Ovary (tissue), 10 donors: ENCODE data around the gene RBBP7. TPM values are rescaled to one million over a fixed set of nuclear protein-coding genes. Genes with fewer than 3 reads are reported as not detected.
A peak's percentile ranks its signal among the peaks of the same experiment; 100 is the strongest.

Experiments used
- DNase-seq, 5 donors: peaks; one replicate each; pipeline ENCODE4 v3.0.0-alpha.2; 2019 to 2020
- H3K27ac ChIP-seq, 2 donors: fragments of 200-600 bp; one replicate each; pipeline versions ENCODE4 v1.5.1 to v1.8.0; 2019 to 2022
- H3K27me3 ChIP-seq: fragments of 200-600 bp; one replicate; pipeline ENCODE4 v1.8.0; 2022
- H3K36me3 ChIP-seq: fragments of 200-600 bp; sonication (generic); one replicate; pipeline ENCODE4 v1.5.1; 2019
- H3K4me1 ChIP-seq: one replicate; pipeline ENCODE4 v1.8.1; 2013; ENCODE audit warnings: mild to moderate bottlenecking, moderate library complexity; ENCODE audit not compliant: insufficient read depth
- H3K4me3 ChIP-seq: fragments of 200-600 bp; sonication (generic); one replicate; pipeline ENCODE4 v1.5.1; 2017
- H3K9me3 ChIP-seq, 2 donors: fragments of 200-600 bp in 1 of 2; sonication (generic) in 1 of 2; one replicate each; pipeline versions ENCODE4 v1.5.1 to v1.8.1; 2013 to 2019; ENCODE audit warnings: mild to moderate bottlenecking in 1 of 2, moderate library complexity in 1 of 2
- EP300 ChIP-seq: sonication (generic); formaldehyde crosslinking; IDR thresholded peaks from one replicate; pipeline ENCODE4 v1.6.1; 2017; ENCODE audit warnings: antibody characterized with exemption
- POLR2A ChIP-seq: fragments of 450-650 bp; IDR thresholded peaks from one replicate; pipeline ENCODE4 v1.6.1; 2017; ENCODE audit warnings: antibody characterized with exemption, mild to moderate bottlenecking, moderate library complexity
- WGBS, 3 donors: extraction: QIAGEN DNeasy Blood & Tissue Kit in 1 of 3; methylation state at CpG; one replicate each; pipeline versions ENCODE4 v1.1.5 to v1.1.7; 2013 to 2017; 5-methylcytosine and 5-hydroxymethylcytosine counted together
- intact Hi-C, 4 donors: fragments of 100-400 bp; cut with DNase I; formaldehyde crosslinking; loops; one replicate each; pipeline versions ENCODE4 v1.11.0 to v1.15.1; 2022 to 2023
- long read RNA-seq, 3 donors: library from polyadenylated mRNA in 2 of 3; unstranded in 2 of 3; transcript quantifications; one replicate each; pipeline ENCODE4 v2.0.0 and lab custom pipeline, GENCODE V29; 2021 to 2026
- polyA plus RNA-seq, 2 donors: library from polyadenylated mRNA; stranded (reverse); fragments of 200-250 nt in 1 of 2; fragments of 350-450 nt in 1 of 2; fragmentation: Illumina TruSeq in 1 of 2; extraction: RNeasy Lipid Tissue Mini Kit (QIAGEN cat#74804) in 1 of 2; gene quantifications; one replicate each; pipeline ENCODE4 v1.2.3, GENCODE V29; 2013 to 2014
- total RNA-seq, 7 donors: library from RNA; depleted of rRNA in 2 of 7; stranded (reverse); fragments of >200 nt in 2 of 7; fragmentation: NEBNext Ultra II Directional in 3 of 7; extraction: Animal tissue kit (Norgen Biotek cat#: 25700) in 3 of 7; gene quantifications; one replicate each; pipeline versions ENCODE4 v1.1.0 to v1.2.4, GENCODE V29; 2016 to 2023
- TF ChIP-seq, protein P1 (sequence below), 3 donors: fragments of 450-650 bp in 2 of 3; fragments of 200-600 bp in 1 of 3; IDR thresholded peaks; one replicate each; pipeline versions ENCODE4 v1.5.1 to v1.8.0; 2016 to 2022; ENCODE audit warnings: antibody characterized with exemption in 3 of 3, mild to moderate bottlenecking in 1 of 3
- donor health status: DM: no; HTN: no; CAD: no; lungs with moderate emphysema.
- donor health status: DM: no; HTN: no; CAD: no.
- donor health status: Bipolar disorder and iron deficiency.
- donor health status: DM: yes; HTN: yes; CAD: no.
- donor health status: DM: no; HTN: no; CAD: no.
- donor health status: DM: yes; HTN: yes; CAD: no.

The RBBP7 gene
- 100 to 1,000 TPM; 101 to 258 (median 188) TPM for total RNA-seq
- polyA plus RNA-seq = 100 to 1,000 TPM; 150 to 192 TPM
- long read RNA-seq, donor 1, transcript RBBP7-204 (12 exons, 1,904 nt) = minor isoform, 26 of 1,331 reads
- long read RNA-seq, donor 1, transcript RBBP7-203 (12 exons, 2,333 nt) = major isoform, 1,168 of 1,331 reads
- long read RNA-seq, donor 1, transcript RBBP7-202 (12 exons, 2,036 nt) = minor isoform, 32 of 1,331 reads
- long read RNA-seq, donor 1, partial matches to known transcripts = 37 of 1,331 reads
- long read RNA-seq, donor 1, other reads (novel, unspliced or antisense) = 68 of 1,331 reads
- long read RNA-seq, donor 2, transcript RBBP7-203 (12 exons, 2,333 nt) = major isoform, 84 of 194 reads
- long read RNA-seq, donor 2, transcript RBBP7-201 (4 exons, 858 nt) = minor isoform, 5 of 194 reads
- long read RNA-seq, donor 2, transcript RBBP7-202 (12 exons, 2,036 nt) = minor isoform, 5 of 194 reads
- long read RNA-seq, donor 2, partial matches to known transcripts = 90 of 194 reads
- long read RNA-seq, donor 2, other reads (novel, unspliced or antisense) = 7 of 194 reads
- long read RNA-seq, donor 3, transcript RBBP7-203 (12 exons, 2,333 nt) = major isoform, 272 of 324 reads
- long read RNA-seq, donor 3, transcript RBBP7-202 (12 exons, 2,036 nt) = minor isoform, 16 of 324 reads
- long read RNA-seq, donor 3, partial matches to known transcripts = 4 of 324 reads
- long read RNA-seq, donor 3, other reads (novel, unspliced or antisense) = 29 of 324 reads

DNA sequence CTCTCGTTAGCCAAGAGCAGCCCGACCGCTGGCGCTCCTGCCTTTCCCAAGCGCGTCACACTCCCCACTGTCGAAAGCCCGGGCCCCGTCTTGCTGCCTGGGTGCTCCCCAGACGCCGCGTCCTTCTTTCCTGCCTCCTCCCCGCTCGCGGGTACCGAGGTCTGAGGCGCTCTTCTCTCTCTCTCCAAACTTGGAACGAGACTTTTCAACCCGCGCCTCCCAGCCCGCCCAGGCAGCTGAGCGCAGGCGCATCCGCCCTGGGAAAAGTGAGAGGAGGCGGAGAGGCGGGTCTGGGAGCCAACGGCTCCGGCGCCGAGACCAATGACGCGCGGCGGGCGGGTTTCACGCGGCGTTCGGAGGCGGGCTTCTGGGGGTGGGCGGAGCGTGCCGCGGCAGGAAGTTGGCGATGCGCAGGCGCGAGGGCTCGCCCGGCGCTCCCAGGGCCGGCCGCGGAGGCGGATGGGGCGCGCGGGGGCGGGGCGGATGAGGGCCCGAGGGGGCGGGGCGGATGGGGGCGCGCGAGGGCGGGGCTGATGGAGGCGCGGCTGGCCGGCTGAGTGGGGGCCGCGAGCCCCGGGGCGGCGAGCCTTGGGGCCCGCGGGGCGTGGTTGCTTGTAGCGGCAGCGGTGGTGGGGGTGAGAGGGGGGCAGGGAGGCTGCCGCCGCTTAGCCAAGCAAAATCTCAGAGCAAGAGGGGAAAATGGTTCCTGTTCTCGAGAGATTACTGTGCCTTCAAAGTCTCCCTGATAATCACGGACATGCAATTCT lies at the start of gene RBBP7:
RBBP7 (minus strand) TSS at position 268 of the 767 bp plus-strand sequence. CDS start 309 bp downstream, outside the sequence.
- Histone ChIP-seq H3K9me3 (no peaks in the 10 kb centered on the region), H3K4me1 (peaks cover 10% of the 10 kb centered on the region), H3K27ac (peak within 1 kb of the TSS; percentile 79 to 94), H3K4me3 (peak within 1 kb of the TSS; percentile 73), H3K27me3 (no peaks in the 10 kb centered on the region), H3K36me3 (no peaks in the 10 kb centered on the region)
- TF ChIP-seq, protein P1, sequence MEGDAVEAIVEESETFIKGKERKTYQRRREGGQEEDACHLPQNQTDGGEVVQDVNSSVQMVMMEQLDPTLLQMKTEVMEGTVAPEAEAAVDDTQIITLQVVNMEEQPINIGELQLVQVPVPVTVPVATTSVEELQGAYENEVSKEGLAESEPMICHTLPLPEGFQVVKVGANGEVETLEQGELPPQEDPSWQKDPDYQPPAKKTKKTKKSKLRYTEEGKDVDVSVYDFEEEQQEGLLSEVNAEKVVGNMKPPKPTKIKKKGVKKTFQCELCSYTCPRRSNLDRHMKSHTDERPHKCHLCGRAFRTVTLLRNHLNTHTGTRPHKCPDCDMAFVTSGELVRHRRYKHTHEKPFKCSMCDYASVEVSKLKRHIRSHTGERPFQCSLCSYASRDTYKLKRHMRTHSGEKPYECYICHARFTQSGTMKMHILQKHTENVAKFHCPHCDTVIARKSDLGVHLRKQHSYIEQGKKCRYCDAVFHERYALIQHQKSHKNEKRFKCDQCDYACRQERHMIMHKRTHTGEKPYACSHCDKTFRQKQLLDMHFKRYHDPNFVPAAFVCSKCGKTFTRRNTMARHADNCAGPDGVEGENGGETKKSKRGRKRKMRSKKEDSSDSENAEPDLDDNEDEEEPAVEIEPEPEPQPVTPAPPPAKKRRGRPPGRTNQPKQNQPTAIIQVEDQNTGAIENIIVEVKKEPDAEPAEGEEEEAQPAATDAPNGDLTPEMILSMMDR (IDR thresholded peaks at IDR 0.05) = peak in 1 of 3 donors; percentile 19
- TF ChIP-seq EP300 (no peak), POLR2A (peak; percentile 90)
- DNase-seq = peak; percentile 96 to 98 (median 97)
- intact Hi-C loops = loop anchor here in 1 of 4 donors (10.0 kb wide), 1 partner anchor 505 kb away; the partner anchor contains the start of gene NHS
- WGBS, 3 donors = 1 to 2% (median 1%) methylated on average over 56 to 84 of the region's 84 CpGs

DNA sequence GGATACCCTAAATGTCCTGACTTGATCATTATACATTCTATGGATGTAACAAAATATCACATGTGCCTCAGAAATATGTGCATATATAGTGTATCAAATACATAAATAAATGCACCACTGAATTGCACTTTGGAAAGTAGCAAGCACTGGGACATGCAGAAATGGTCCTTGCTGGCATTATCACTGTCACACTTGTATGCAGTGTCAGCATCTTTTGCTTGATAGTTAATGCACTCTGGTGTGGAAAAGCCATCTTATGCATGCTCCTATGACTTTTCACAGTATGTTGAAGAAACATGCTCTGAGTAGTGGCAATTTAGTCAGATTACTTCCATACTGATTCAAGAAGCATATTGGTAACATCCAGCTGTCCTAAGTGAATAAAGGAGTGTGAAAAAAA lies 48.8 kb upstream of the RBBP7 start:
- Histone ChIP-seq H3K9me3 (no peaks in the 10 kb centered on the region), H3K36me3 (no peaks in the 10 kb centered on the region), H3K4me3 (no peak overlapping the region), H3K27ac (no peak overlapping the region), H3K27me3 (no peaks in the 10 kb centered on the region), H3K4me1 (no peaks in the 10 kb centered on the region)
- TF ChIP-seq POLR2A = no peak
- no peak for TF ChIP-seq EP300
- TF ChIP-seq, protein P1 (IDR thresholded peaks at IDR 0.05) = no peak
- intact Hi-C loops = no loop called here
- no peak for DNase-seq

DNA sequence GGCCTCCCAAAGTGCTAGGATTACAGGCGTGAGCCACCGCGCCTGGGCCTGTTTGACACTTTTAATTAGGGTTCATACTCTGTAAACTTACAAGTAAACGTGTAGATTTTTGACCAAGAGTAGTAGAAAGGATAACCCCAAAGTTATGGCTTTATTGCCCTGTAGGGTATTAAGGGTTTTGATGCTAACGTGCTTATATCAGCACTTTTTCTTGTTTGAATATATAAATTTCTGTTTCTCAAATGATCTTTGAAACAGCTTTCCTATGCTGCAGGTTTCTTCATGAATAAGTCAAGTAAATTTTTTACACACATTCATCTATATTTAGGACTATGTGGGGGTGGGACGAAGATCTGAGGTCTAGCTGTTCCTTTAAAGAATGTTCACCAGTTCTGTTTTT lies 47.0 kb upstream of the RBBP7 start:
- H3K36me3 ChIP-seq = no peaks in the 10 kb centered on the region
- H3K4me1 ChIP-seq = no peaks in the 10 kb centered on the region
- no peaks in the 10 kb centered on the region for H3K9me3 ChIP-seq
- TF ChIP-seq POLR2A (no peak), EP300 (no peak)
- TF ChIP-seq, protein P1 (IDR thresholded peaks at IDR 0.05) = no peak
- H3K27ac ChIP-seq = no peak overlapping the region
- intact Hi-C loops = no loop called here
- H3K4me3 ChIP-seq = no peak overlapping the region
- no peaks in the 10 kb centered on the region for H3K27me3 ChIP-seq
- WGBS, 3 donors = 72 to 79% (median 76%) methylated on average over 6 of the region's 6 CpGs
- DNase-seq = no peak

DNA sequence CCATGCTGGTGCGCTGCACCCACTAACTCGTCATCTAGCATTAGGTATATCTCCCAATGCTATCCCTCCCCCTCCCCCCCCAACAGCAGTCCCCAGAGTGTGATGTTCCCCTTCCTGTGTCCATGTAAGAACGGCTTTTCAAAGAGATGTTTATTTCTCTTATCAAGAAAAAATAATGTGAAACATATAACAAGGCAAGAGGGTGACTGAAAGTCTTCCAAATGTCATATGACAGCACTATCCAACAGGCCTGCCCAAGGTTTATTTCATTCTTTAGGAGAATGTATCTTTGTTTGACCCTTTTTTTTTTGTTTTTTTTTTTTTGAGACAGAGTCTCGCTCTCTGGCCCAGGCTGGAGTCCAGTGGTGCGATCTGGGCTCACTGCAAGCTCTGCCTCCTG lies 46.4 kb upstream of the RBBP7 start:
- no peaks in the 10 kb centered on the region for H3K9me3 ChIP-seq
- no peaks in the 10 kb centered on the region for H3K27me3 ChIP-seq
- no peak for TF ChIP-seq EP300
- H3K36me3 ChIP-seq = no peaks in the 10 kb centered on the region
- H3K27ac ChIP-seq = no peak overlapping the region
- DNase-seq = no peak
- H3K4me1 ChIP-seq = no peaks in the 10 kb centered on the region
- no peak overlapping the region for H3K4me3 ChIP-seq
- WGBS, 3 donors = 70 to 85% (median 80%) methylated on average over 4 to 5 of the region's 5 CpGs
- intact Hi-C loops = no loop called here
